ENCODE data around the gene CDH4.

The CDH4 gene

DNA sequence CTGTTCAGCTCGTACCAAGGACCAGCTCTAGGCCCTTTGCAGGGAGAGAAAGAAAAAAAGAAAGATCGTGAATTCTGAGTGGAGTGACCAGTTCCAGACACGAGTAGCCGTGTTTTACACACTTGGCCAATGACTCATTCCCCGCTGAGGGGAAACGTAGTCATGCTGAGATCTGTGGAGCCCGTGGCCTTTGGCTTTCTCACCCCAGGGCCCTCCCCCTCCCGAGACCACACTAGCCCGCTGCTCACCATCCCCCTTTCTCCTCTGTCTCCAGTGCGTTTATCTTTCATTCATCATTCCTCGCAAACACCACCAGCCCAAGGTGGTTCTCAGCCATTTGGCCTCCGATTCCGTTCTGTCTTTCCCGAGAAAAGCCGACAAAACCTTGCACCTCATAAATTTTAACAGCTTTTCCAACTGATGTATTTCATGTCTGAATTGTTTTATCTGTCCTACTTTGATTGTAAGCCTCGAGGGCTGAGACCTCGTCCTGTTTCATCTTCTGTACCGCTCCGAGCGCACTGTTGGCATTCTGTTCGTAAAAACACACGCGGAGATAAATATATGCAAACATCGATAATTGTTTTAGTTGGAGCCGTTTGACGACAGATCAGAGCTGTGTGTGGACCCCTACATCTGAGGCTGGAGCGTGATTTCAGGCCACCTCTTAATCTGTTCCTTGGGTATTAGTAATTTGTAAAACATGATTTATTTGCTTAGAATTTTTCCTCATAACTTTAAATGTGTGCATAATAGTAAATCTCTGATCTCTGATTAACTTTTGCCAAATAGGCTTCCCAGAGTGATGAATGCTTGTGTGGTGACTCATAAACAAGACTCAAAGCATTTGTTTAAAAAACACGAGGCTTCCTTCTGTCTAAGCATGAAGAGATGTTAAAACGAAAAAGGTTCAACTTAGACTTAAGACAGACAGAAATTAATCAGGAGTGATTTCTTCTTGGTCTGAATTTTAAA is 336.6 kb downstream of the CDH4 start:
- DNase-seq, result no peak

DNA sequence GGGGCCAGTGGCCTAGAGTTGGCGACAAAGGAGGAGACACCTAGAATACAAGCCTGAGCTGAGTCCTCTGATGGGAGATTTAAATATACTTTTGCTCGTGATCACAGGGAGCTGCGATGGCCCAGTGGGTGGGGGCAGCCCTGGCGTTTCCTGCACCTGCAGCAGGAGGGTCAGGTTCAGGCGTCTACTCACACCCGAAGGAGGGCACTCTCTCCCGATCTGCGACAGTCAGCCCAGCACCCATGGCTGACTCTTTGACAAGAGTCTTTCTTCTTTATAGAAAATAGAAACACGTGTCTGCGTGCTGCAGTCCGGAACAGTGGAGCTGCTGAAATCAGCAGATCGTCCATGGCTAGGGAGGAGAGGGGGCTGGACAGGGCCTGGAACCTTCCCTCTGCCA is 338.2 kb downstream of the CDH4 start:
- DNase-seq, result no peak

DNA sequence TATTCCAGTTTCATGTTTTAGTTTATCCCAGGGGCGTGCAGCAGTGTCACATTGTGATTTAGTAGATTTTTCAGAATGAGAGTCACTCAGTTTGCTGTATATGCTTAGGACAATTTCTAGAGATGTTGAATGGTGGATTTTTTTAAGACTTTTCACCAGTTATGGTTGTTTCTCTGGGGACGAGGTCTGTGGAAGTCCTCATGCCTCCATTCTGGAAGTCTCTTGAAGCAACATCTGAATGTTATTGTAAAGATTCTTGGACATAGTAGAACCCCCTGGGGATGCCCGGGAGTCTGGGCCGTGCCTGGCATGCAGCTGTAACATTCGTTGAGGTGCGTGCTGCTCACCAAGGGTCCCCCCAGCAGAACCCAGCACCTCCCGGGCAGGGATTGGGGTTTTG is 341.5 kb downstream of the CDH4 start:
- no peak for DNase-seq

DNA sequence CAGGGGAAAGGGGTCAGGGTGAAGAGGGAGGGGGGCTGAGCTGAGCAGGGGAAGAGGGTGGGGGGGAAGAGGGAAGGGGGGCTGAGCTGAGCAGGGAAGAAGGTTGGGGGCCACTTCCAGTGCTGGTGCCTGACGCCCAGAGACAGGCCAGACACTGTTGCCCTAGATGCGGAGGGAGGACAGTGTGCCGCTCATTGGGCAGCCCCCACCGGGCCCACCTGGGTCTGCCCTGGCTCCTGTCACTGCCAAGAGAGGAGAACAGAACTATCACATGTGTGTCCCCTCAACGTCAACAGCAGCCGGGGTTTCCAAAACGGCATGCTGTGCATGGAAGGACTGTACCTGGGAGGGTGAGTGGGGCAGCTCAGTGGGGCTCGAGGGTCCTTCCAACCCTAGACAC is 342.1 kb downstream of the CDH4 start:
- no peak for DNase-seq

DNA sequence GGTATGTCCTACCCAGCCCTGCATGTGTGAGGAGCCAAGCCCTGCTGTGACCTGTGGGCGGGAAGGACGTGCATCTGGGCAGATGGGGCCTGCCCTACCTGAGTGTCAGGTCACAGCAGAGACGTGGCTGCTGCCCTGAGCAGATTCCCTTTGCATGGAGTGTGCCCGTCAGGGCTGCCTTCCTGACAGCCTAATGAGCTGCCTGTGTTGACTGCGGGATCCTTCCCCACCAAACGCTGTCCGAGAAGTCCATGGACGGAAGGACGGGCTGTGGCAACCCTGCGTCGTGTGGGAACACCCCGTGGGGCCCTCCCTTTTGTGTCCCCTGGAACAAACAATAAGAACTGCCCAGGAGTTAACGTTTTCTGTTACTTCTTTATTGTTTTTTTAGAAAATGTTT is 343.2 kb downstream of the CDH4 start:
- DNase-seq, result no peak

DNA sequence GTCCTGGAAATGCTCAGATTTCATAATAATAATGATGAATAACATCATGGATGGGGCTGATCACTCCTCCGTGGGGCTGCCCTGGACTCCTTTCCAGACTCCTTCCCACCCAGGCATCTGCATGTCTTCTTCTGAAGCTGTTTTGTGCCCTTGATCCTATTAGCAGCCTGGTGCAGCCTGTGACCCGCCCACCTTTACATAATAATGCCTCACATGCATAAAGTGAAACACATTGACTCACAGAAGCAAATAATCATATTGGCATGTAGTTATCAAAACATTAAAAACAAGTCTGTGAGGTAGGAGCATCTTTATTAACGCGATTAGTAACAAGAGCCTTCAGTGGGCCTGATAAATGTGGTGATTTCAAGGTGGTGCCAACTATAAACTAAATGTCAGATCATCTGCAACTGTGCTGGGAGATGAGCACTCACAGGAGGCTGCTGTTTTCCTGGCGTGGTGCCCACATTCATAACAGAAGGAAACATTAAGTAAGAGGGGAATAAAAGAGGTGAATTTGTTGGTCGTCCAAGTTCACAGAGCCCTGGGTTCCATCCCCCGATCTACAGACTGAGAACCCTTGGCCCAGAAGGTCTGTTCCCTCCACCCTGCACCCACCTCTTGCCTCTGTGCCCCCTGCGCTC is 344.7 kb downstream of the CDH4 start:
- no peak for DNase-seq

DNA sequence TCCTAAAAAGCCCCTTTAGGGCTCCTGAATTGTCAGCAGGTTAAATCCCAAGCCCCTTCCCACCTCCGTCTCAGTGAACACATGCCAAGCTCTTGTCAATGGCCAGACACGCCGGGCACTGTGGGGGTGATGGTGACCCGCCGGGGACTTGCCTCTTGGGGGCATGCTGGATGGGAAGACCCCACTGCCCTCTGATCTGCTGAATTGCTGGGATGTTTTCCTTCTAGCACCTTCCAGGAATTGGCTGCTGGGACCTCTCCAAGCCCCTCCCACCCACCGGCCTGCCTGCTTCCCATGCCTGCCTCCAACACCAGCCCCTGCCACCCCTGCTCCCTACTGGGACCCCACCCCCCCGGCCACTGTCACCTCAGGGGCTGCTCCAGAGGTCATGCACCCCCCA is 345.9 kb downstream of the CDH4 start:
- DNase-seq, result no peak

DNA sequence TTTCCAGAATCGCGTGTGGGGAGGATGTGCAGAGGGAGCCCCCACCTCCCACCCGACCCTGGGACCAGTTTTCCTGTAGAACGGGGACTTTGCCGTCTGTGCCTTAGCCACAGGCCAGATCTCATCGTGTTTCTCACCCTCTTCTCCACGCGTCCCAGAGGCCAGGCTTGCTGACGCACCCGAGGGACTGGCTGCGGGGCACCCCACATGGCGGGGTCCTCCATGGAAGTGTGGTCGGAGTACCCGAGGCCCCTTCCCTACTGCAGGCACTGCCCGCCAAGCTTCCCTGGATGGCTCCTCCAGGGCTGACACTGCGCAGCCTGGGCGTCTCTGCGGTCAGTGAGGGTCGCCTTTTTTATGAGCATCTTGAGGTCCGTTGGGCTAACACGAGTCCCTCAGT is 346.5 kb downstream of the CDH4 start:
- DNase-seq, result no peak

DNA sequence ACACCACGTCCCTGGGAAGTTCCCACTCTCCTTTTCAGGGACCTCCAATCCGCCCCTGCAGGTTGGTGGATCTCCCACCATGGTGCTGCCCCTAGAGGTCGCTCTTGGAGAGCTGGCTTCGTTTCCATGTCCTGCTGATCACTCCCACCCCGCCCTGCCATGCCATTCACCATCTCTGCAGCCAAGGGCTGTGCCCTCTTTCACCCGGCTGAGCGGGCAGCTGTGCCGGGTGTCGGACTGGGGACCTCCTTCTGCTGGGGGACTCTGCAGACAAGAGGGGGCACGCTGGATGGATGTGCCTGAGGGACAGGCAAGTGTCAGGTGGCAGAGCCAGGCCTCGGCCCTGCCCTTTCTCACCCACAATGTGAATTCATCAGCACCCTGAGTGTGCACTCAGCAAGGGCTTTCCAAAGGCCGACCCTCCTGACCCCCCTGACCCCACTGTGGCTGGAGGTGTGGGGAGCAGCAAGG is 347.0 kb downstream of the CDH4 start:
- DNase-seq, result no peak

DNA sequence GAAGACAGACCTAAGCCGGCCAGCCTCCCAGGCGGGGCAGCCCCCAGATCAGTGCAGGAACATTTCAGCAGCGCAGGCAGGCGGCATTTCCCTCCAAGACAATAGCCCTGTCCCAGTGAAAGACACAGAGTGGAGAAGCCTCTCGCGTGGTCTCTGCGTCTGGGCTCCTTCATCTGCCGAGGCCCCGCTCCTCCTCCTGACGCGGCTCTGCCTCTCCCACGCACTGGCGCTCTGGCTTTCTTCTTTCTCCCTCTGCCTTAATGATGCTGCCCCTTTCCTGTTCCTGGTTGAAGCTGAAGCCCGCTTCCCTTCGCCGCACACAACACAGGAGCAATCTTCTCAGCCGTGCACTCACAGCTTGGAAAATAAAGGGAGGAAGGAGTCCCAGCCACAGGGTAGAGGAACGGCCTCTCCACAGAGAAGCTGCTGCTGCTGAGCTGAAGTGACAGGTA is 347.5 kb downstream of the CDH4 start:
- no peak for DNase-seq

DNA sequence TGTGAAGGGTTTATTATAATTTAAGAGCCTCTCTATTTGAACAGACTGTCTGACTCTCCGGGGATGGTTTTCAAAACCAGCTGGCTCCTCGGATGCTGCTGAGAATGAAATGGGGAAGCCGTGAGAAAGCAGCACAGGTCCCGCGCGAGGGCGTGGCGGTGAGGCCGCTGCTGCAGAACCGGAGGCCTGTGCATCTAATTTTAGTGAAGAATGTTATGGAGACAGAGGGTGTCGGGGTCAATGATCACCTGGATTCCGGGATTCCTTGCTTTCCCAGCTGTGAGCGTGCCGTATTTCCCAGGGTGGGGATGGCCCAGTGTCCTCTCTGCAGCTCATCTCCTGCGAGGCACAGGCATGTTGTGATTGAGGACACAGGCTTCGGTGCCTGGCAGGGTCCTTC is 348.0 kb downstream of the CDH4 start:
- DNase-seq, result no peak

DNA sequence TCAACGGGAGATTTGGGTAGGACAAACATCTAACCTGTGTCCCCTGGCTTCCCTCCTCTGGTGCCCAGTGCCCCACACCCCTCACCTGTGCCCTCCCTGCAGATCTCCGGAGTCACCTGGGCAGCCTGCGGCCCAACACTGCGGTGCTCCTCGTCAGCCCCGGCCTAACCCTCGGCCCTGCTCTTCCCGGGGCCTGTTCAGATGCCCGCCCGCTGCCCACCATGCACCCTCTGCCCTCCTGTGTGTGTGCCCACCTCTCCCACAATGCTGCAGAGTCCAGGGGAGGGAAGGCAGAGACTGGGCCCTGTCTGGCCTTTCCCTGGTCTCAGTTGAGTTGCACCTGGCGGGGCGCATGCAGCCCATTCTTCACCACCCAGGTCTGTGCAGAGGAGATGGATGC is 349.3 kb downstream of the CDH4 start:
- DNase-seq, result no peak

DNA sequence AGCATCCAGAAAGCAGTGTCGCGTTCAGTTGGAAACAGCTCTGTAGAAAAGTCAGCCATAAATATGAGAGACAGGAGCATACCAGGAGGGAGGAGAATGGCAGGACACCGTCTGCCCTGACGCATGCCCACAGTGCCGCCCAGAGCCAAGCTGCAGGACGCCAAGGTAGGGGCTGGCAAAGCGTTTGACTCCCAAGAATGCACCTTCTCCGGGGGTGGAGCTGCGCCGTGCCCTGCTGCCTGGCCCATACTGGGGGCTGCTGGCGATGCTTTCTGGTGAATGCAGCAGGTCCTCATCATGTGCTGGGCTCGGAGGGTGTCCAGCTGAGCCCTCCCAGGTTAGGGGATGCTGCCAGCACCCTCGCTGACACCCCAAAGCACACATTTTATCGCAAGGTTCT is 349.8 kb downstream of the CDH4 start:
- no peak for DNase-seq

DNA sequence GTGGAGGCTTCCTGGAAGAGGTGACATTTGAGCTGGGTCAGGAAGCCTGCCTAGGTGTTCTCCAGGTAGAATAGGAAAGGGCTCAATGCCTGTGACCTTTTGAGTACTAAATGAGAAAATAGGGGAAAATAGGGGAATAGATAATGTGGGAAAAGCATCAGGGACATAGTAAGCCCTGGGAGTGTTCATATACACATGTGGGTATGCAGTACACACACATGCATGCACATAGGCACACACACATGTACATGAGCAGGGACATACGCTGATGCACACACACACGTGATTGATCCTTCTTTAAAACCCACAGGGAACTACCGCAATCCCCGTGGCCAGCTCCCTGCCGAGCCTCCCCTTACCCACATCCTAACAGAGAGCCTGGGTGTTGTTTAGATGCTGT is 351.7 kb downstream of the CDH4 start:
- DNase-seq, result no peak

DNA sequence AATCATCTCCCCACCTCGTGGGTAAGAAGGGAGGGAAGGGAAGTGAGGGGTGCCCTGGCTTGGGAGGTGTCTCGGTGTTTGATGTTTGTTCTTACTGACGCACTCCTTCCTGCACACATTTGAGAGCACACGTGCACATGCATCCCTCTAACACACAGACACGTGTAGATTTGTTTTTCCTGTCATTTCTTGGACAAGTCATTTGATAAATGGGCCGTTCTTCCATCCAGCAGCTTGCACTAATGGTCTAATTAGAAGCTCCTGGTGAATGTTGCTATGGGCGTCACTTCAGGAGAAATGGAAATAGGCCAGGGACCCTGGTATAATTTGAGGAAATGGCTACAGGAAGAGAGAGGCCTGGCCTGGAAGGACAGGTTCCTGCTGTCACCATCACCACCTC is 352.5 kb downstream of the CDH4 start:
- DNase-seq, result no peak

DNA sequence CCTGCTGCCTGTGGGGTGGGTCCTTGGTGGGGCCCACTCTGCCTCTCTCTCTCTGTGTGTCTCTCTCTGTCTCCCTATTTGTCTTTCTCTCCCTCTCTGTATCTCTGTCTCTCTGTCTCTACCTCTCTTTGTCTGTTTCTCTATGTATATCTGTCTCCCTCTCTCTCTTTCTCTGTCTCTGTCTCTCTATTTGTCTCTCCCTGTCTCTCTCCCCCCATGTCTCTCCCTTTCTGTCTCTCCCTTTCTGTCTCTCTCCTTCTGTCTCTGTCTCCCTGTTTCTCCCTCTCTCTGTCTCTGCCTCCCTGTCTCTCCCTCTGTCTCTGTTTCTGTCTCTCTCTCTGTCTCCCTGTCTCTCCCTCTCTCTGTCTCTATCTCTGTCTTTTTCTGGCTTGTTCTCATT is 353.2 kb downstream of the CDH4 start:
- DNase-seq, result no peak

DNA sequence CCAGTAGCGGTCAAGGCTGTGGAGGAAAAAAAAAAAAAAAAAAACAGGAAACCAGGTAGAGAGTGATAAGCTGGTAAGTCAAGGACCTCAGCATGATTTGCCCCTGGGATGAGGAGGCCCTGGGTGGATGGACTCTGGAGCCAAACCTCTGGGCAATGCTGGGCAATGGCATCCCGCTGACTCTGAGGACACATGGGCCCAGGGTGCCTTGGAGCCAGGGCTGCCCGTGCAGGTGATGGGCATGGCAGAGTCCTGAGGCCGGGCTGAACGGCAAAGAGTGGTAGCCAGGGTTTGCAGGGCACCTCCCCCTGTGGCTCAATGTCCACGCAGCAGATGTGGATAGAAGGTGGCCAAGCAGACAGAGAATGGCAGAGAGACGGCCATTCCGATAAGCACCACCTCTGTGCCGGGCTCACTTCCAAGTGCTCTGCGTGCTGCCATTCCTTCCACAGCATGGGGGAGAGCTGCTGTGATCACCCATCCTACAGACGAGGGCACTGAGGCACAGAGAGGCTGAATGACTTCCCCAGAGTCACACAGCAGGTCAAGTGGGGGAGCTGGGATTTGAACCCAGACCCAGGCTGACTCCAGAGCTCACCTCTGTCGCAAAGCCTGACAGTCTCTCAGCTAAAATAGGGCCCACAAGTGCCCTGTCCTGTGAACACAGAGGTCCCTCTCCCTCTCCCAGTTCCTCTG is 353.9 kb downstream of the CDH4 start:
- DNase-seq, result no peak

DNA sequence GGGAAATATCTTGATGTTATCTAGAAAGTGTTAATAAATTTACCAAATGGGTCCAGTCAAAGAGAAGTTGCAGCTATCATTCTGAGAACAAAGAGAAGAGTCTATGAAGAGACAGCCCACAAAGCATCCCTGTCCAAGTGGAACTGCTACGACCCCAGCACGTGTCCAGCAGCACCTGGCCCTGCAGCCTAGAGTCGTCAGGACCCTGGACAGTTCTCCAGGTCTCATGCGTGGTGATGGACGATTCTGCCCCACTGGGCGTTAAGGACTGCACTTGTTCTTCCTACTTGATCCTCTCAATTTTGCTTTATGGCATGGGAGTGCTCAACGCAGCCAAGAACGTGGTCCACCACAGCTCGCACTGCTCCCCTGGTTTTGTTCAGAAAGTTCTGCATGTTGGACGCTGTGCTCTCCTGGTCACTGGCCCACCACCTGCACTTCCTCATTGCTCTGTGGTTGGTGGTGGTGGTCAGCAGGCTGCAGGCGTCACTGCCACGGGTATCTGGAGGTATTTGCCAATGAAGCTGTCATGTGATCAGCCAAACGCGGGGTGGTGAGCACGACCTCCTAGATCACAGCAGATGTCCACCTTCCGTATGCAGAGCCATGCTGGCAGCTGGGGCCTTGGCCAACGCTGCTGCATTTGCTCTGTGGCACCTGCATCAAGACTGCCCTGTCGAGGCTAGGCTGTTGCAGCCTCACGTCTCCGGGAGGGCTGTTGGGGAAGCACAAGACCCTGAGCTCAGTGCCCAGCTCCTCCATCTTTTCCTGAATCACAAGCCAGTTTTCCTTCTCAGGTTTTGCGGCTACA is 356.4 kb downstream of the CDH4 start:
- no peak for DNase-seq

DNA sequence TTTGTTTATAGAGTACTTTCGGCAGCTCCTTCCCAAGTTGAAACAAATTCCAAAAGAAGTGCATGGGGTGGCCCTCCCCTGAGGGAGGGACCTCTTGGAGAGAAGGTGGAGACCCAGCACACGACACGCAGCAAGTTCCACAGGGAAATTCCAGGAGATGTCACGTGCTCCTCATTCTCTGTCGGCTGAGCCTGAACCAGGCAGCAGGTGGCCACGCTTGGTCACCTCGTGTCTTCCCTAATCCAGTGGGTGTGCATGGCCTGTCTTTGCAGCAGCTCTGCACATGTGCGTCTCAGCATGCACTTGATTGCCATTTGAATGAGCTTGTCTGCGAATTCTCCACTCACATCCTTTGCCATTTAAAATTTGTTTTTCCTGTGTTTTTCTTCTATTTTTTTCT is 357.4 kb downstream of the CDH4 start:
- DNase-seq, result no peak

DNA sequence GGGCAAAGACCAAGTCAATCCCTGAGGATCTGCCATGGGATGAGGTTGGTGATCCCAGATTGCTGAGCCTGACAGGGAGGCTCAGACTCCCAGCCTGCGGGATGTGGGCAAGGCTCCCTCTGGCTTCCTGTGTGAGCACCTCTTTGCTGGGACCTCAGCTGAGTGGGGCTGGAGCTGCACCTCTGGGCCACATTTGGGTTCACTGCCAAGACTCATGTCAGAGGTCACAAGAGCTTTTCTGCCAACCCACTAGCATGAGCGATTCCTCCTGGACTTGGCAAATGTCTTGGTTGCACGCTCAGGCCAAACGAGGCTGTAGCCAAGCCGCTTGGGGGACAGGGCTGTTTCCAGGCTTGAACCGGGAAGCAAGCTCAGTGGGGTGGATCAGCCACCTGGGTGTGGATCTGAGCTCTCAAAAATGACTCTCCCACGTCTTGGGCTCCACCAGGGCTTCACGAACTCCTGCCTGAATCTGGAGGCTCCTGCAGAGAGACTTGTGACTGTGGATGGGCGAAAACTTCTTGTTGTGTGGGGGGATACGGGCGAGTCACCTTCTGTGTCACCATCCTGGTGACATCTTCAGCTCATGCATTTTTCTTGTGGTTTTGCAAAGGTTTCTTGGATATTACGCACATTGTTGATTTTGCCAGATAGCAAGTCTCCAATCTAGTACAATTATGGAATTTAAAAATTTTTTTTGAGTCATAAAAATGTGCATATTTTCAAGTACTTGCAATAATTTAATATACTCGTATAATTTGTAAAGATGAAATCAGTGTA is 359.5 kb downstream of the CDH4 start:
- DNase-seq, result no peak

DNA sequence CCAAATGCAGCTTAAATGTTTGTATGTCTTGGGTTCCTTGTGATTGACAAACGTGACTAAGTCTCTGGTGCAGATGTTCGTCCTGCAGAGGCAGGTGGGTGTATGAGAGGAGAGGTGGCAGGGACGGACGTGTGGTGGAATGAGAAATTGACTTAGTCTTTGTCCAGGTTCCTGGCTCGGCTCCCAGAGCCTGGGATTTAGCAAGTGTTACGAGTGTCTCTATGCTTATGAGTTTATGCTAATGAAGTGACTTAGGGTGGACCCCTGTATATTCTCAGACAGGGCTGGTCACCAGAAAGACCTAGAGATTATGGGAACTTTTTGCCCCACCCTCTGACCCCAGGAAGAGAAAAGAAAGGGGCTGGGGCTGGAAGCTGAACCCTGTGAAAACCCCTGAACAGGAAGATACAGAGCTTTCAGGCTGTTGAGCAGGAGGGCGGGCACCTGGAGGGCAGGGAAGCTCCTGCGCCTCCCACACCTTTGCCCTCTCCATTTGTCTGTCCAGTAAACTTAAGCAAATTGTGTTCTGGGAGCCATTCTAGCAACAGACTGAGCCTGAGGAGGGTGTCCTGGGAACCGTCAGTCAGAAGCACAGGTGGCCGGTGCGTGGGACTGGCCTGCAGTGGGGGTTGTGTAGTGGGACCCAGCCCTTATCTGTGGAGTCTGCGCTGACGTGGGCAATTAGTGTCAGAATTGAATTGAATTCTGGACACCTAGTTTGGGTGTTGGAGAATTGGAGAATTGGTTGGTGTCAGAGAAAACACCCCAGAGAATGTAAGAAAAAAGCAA is 362.1 kb downstream of the CDH4 start:
- no peak for DNase-seq
